MCF 10A (cell line): Measurements from ENCODE around the gene UVRAG. TPM values are rescaled to one million over a fixed set of nuclear protein-coding genes. Genes with fewer than 3 reads are reported as not detected.

Experiments used
- BruUV-seq: library from RNA; stranded (reverse); fragments of 400-500 nt; replicated peaks from 2 replicates; lab custom pipeline; 2021; lab: Mats Ljungman, UMichigan
- CTCF ChIA-PET: fragments of 300-600 bp; sonication (Branson Sonifier 250); formaldehyde crosslinking; extraction: SDS; loops from one replicate; lab custom pipeline; 2021; ENCODE audit warnings: antibody characterized with exemption, inconsistent platforms; lab: Yijun Ruan, JAX
- POLR2A ChIA-PET: fragments of 300-600, 350-650 bp; sonication (Branson Sonifier 250); formaldehyde crosslinking; extraction: SDS; loops from one replicate; lab custom pipeline; 2020; ENCODE audit warnings: antibody characterized with exemption, inconsistent platforms; lab: Yijun Ruan, JAX
- DNase-seq: peaks from one replicate; pipeline ENCODE4 v3.0.0-alpha.2; 2018; ENCODE audit not compliant: unreplicated experiment
- H3K27ac Mint-ChIP-seq: one replicate; pipeline ENCODE4 v1.8.0; 2022; ENCODE audit warnings: mild to moderate bottlenecking, low read depth, mixed read lengths; ENCODE audit not compliant: unreplicated experiment
- H3K27me3 Mint-ChIP-seq: one replicate; pipeline ENCODE4 v1.8.0; 2022; ENCODE audit warnings: mixed read lengths; ENCODE audit not compliant: insufficient read depth, unreplicated experiment
- H3K36me3 Mint-ChIP-seq: one replicate; pipeline ENCODE4 v1.8.0; 2022; ENCODE audit warnings: mild to moderate bottlenecking, moderate library complexity, mixed read lengths; ENCODE audit not compliant: insufficient read depth, unreplicated experiment
- H3K4me1 Mint-ChIP-seq: one replicate; pipeline ENCODE4 v1.8.0; 2022; ENCODE audit warnings: mixed read lengths; ENCODE audit not compliant: insufficient read depth, unreplicated experiment
- H3K4me3 Mint-ChIP-seq: one replicate; pipeline ENCODE4 v1.8.0; 2022; ENCODE audit warnings: mild to moderate bottlenecking, moderate library complexity, mixed read lengths; ENCODE audit not compliant: unreplicated experiment
- H3K9me3 Mint-ChIP-seq: one replicate; pipeline ENCODE4 v1.8.0; 2022; ENCODE audit warnings: mixed read lengths; ENCODE audit not compliant: unreplicated experiment
- intact Hi-C: fragments of 100-400 bp; cut with micrococcal nuclease; formaldehyde crosslinking; loops from 2 replicates; pipeline ENCODE4 v1.14.1; 2022
- total RNA-seq: library from RNA; stranded (reverse); gene quantifications from 2 replicates; pipeline ENCODE4 v1.2.3, GENCODE V29; 2022
- TF ChIP-seq, protein P1 (sequence below): fragments of 200-600 bp; IDR thresholded peaks from one replicate; pipeline ENCODE4 v1.8.0; 2022; ENCODE audit warnings: antibody characterized with exemption, mild to moderate bottlenecking; ENCODE audit not compliant: unreplicated experiment

The UVRAG gene
- total RNA-seq, 1 experiment from 2014 or later = 12.4 TPM

DNA sequence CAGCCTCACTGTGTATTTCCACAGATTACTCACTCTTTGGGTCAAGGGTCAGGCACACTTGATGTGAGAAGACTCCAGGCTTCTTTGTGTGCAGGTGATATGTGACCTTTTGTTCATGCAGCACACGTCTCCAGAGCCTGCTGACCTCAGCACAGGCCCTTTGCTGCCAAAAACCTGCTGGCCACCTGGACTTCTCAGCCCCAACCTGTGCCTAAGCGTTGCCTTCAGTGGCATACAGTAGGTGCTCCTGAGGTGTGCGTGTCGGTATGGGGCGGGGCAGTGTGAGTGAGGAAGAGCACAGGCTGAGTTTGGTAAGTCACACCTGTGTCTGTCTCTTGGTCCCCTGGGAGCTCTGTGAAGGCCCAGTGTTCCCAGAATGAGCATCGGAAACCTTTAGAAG lies 333.2 kb downstream of the UVRAG start:
- TF ChIP-seq, protein P1, sequence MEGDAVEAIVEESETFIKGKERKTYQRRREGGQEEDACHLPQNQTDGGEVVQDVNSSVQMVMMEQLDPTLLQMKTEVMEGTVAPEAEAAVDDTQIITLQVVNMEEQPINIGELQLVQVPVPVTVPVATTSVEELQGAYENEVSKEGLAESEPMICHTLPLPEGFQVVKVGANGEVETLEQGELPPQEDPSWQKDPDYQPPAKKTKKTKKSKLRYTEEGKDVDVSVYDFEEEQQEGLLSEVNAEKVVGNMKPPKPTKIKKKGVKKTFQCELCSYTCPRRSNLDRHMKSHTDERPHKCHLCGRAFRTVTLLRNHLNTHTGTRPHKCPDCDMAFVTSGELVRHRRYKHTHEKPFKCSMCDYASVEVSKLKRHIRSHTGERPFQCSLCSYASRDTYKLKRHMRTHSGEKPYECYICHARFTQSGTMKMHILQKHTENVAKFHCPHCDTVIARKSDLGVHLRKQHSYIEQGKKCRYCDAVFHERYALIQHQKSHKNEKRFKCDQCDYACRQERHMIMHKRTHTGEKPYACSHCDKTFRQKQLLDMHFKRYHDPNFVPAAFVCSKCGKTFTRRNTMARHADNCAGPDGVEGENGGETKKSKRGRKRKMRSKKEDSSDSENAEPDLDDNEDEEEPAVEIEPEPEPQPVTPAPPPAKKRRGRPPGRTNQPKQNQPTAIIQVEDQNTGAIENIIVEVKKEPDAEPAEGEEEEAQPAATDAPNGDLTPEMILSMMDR = no peak
- H3K27me3 Mint-ChIP-seq = no peaks in the 10 kb centered on the region
- BruUV-seq = no TSS peak
- ChIA-PET POLR2A (no interaction called here), CTCF (no interaction called here)
- no peak for DNase-seq
- H3K9me3 Mint-ChIP-seq = no peaks in the 10 kb centered on the region
- no peak overlapping the region for H3K4me3 Mint-ChIP-seq
- H3K27ac Mint-ChIP-seq = no peak overlapping the region
- peaks cover 6% of the 10 kb centered on the region for H3K36me3 Mint-ChIP-seq
- intact Hi-C loops = no loop called here
- H3K4me1 Mint-ChIP-seq = peaks cover 9% of the 10 kb centered on the region

DNA sequence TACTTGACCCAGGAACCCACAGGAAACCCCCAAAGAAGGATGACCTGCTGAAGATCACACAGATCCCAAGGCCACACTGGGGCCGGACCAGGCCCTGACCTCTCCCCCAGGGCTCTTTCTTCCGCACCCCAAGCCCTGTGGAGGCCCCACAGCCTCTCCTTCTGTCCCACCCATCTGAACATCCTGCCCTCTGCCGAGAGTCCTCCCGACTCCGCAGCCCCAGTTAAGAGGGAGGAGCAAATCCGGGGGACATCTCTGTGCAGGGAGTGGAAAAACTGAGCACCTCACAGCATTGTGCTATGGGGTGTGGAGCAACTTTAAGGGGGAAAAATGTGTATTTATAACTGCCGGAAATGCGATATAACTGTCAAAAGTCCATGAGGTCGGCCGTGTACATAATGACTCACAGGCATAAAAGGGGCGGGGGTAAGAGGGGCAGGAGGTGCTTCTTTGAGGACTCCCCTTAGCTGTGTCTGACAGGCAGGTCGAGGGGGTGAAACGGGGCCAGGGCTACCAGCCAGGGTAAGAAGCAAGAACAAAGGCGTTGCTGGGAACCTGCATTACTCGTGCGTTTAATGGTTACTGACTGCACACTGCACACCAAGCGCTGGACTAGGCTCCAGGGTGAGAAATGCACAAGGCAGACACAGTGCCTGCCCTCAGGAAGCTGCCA lies 334.1 kb downstream of the UVRAG start:
- Mint-ChIP-seq H3K4me3 (no peak overlapping the region), H3K36me3 (peaks cover 6% of the 10 kb centered on the region), H3K4me1 (peaks cover 9% of the 10 kb centered on the region), H3K9me3 (no peaks in the 10 kb centered on the region), H3K27me3 (no peaks in the 10 kb centered on the region), H3K27ac (no peak overlapping the region)
- intact Hi-C loops = no loop called here
- BruUV-seq = no TSS peak
- ChIA-PET POLR2A (no interaction called here), CTCF (interaction anchor here (1.0 to 1.5 kb wide), 3 partner anchors 60 to 285 kb away, joined by 3 to 4 read pairs (median 3); no protein-coding TSS in a partner anchor)
- DNase-seq = no peak
- TF ChIP-seq, protein P1 = no peak

DNA sequence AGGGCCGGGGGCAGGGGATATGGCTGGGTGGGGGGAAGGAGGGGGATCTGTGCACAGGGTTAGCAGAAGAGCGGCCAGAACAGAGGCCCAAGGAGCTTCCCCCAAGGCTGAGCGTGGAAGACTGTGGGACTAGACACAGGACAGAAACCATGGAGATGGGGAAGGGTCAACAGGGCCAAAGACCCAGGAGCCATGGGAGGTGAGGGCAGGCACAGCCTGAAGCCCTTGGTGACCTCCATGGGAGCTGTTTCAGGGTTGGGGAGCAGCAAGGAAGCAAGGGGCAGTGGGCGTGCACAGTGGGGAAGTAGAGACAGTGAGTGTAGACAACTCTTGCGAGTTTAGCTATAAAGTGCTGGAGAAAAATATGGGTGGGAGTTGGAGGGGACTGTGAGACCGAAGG lies 334.7 kb downstream of the UVRAG start:
- intact Hi-C loops = loop anchor here (5.0 kb wide), 1 partner anchor 232 kb away; no protein-coding TSS in a partner anchor
- no peaks in the 10 kb centered on the region for H3K9me3 Mint-ChIP-seq

DNA sequence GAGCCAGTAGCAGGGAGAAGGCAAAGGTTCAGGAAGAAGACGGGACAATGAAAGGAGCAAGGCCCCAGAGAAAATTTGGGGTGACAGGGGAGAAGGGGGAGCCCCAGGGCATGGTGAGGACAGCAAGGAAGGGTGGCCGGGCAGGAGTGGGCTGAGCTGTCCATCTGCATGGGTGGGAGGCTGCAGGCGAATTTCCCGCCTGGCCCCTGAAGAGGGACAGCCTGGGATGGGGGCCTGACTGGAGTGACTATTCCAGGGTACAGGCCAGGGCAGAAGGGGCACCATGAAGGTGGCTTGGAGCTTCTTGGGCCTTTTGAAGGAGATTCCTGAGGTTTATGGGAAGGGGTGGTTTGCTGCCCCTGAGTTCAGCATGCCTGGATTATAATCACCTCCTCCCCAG lies 335.1 kb downstream of the UVRAG start:
- ChIA-PET POLR2A (interaction anchor here (0.6 kb wide), 1 partner anchor 484 kb away, joined by 4 read pairs; no protein-coding TSS in a partner anchor), CTCF (interaction anchor here (1.0 to 1.5 kb wide), 3 partner anchors 59 to 286 kb away, joined by 3 to 4 read pairs (median 3); no protein-coding TSS in a partner anchor)
- H3K4me1 Mint-ChIP-seq = peaks cover 9% of the 10 kb centered on the region
- BruUV-seq = no TSS peak
- H3K27ac Mint-ChIP-seq = no peak overlapping the region
- no peak overlapping the region for H3K4me3 Mint-ChIP-seq
- no peaks in the 10 kb centered on the region for H3K36me3 Mint-ChIP-seq
- intact Hi-C loops = loop anchor here (5.0 kb wide), 1 partner anchor 233 kb away; no protein-coding TSS in a partner anchor
- H3K27me3 Mint-ChIP-seq = no peaks in the 10 kb centered on the region
- no peaks in the 10 kb centered on the region for H3K9me3 Mint-ChIP-seq
- DNase-seq = no peak
- TF ChIP-seq, protein P1 = no peak

More for the DNA sequence above, 334.7 kb downstream of the UVRAG start:
- H3K4me1 Mint-ChIP-seq = peaks cover 9% of the 10 kb centered on the region
- ChIA-PET POLR2A (interaction anchor here (0.6 kb wide), 1 partner anchor 484 kb away, joined by 4 read pairs; no protein-coding TSS in a partner anchor), CTCF (interaction anchor here (1.0 to 1.5 kb wide), 3 partner anchors 59 to 285 kb away, joined by 3 to 4 read pairs (median 3); no protein-coding TSS in a partner anchor)
- TF ChIP-seq, protein P1 = no peak
- H3K27me3 Mint-ChIP-seq = no peaks in the 10 kb centered on the region
- H3K36me3 Mint-ChIP-seq = no peaks in the 10 kb centered on the region
- H3K4me3 Mint-ChIP-seq = no peak overlapping the region
- no peak overlapping the region for H3K27ac Mint-ChIP-seq
- DNase-seq = no peak
- no TSS peak for BruUV-seq
